HG02870 (cell line): ENCODE data around the gene LARGE2.

Experiments used
- ATAC-seq: cut with Tn5 transposase; IDR thresholded peaks from one replicate; pipeline ENCODE4 v1.9.1; 2021; ENCODE audit warnings: mild to moderate bottlenecking, moderate library complexity; ENCODE audit not compliant: unreplicated experiment

The LARGE2 gene

GRCh38 chr11:45922425-45923082, at the start of gene LARGE2:
LARGE2 (plus strand) TSS chr11:45922656; CDS start chr11:45922883, 227 bp downstream.
- no peak for ATAC-seq

- no peak for ATAC-seq
These were observed 46.1 kb upstream of the LARGE2 start for GRCh38 chr11:45876401-45876800.

- ATAC-seq: no peak
These were observed 45.2 kb upstream of the LARGE2 start for GRCh38 chr11:45877221-45877620.

GRCh38 chr11:45877845-45878244, 44.6 kb upstream of the LARGE2 start:
- ATAC-seq: no peak

- no peak for ATAC-seq
These were observed 42.4 kb upstream of the LARGE2 start for GRCh38 chr11:45879803-45880686.

GRCh38 chr11:45880772-45881570, 41.5 kb upstream of the LARGE2 start:
- no peak for ATAC-seq

GRCh38 chr11:45881708-45882368, 40.6 kb upstream of the LARGE2 start:
- no peak for ATAC-seq

- no peak for ATAC-seq
These were observed 37.8 kb upstream of the LARGE2 start for GRCh38 chr11:45884596-45885185.

GRCh38 chr11:45885274-45885920, 37.1 kb upstream of the LARGE2 start, which contains the start of gene MAPK8IP1:
MAPK8IP1 (plus strand) TSS chr11:45885651; CDS start chr11:45885821, 170 bp downstream.
- ATAC-seq: no peak

- ATAC-seq: no peak
These were observed 36.3 kb upstream of the LARGE2 start for GRCh38 chr11:45885921-45886721.

GRCh38 chr11:45886816-45887520, 35.5 kb upstream of the LARGE2 start:
- no peak for ATAC-seq

- ATAC-seq: no peak
These were observed 34.9 kb upstream of the LARGE2 start for GRCh38 chr11:45887587-45887986.

- ATAC-seq: no peak
These were observed 32.9 kb upstream of the LARGE2 start for GRCh38 chr11:45889555-45889954.

GRCh38 chr11:45889966-45890365, 32.5 kb upstream of the LARGE2 start:
- ATAC-seq: no peak

- no peak for ATAC-seq
These were observed 31.4 kb upstream of the LARGE2 start for GRCh38 chr11:45890886-45891550.

GRCh38 chr11:45892856-45893255, 29.6 kb upstream of the LARGE2 start:
- no peak for ATAC-seq

GRCh38 chr11:45894555-45895247, 27.8 kb upstream of the LARGE2 start:
- no peak for ATAC-seq
